Glomerular visceral epithelial cell (primary cell): ENCODE results near the gene PPP1R37.

Experiments used
- DNase-seq: peaks from one replicate; pipeline ENCODE4 v3.0.0-alpha.2; 2016; ENCODE audit errors: extremely low spot score

PPP1R37 gene

GRCh38 chr19:45152504-45153338 lies 59.7 kb downstream of the PPP1R37 start:
- no peak for DNase-seq

- no peak for DNase-seq
Measured at GRCh38 chr19:45153339-45154063, 60.5 kb downstream of the PPP1R37 start.

- peak; percentile 72 for DNase-seq
Measured at GRCh38 chr19:45154064-45154827, 61.3 kb downstream of the PPP1R37 start.

- no peak for DNase-seq
Measured at GRCh38 chr19:45156011-45156630, 63.1 kb downstream of the PPP1R37 start.

- DNase-seq = no peak
Measured at GRCh38 chr19:45156751-45157150, 63.8 kb downstream of the PPP1R37 start.

GRCh38 chr19:45158503-45159209 lies 65.7 kb downstream of the PPP1R37 start:
- no peak for DNase-seq

GRCh38 chr19:45159210-45159970 lies 66.4 kb downstream of the PPP1R37 start:
- DNase-seq = no peak

GRCh38 chr19:45159971-45160324 lies 67.0 kb downstream of the PPP1R37 start:
- no peak for DNase-seq

GRCh38 chr19:45160870-45161737 lies 68.1 kb downstream of the PPP1R37 start, which contains the start of gene NKPD1:
Gene NKPD1, minus strand, starts transcription at chr19:45160982. Its CDS starts 832 bp downstream, at chr19:45160150.
- DNase-seq = no peak

GRCh38 chr19:45161738-45162607 lies 69.0 kb downstream of the PPP1R37 start:
- peak; percentile 28 for DNase-seq

GRCh38 chr19:45162608-45163143 lies 69.7 kb downstream of the PPP1R37 start:
- no peak for DNase-seq

- DNase-seq = no peak
Measured at GRCh38 chr19:45163156-45163555, 70.2 kb downstream of the PPP1R37 start.

- DNase-seq = no peak
Measured at GRCh38 chr19:45163751-45164460, 70.9 kb downstream of the PPP1R37 start.

GRCh38 chr19:45164577-45165335 lies 71.8 kb downstream of the PPP1R37 start:
- DNase-seq = no peak

- no peak for DNase-seq
Measured at GRCh38 chr19:45166723-45167252, 73.8 kb downstream of the PPP1R37 start.

- DNase-seq = no peak
Measured at GRCh38 chr19:45168767-45169351, 75.9 kb downstream of the PPP1R37 start.
